Endometrial microvascular endothelial cells (primary cell): ENCODE results near the gene RECQL5. TPM values are rescaled to one million over a fixed set of nuclear protein-coding genes. Genes with fewer than 3 reads are reported as not detected.

Source experiments
- in situ Hi-C: cut with HindIII; loops from 2 replicates; pipeline ENCODE4 v1.10.0; 2017; ENCODE audit warnings: low sequenced_read_pairs, low pct_unique_long_range_greater_than_20kb; ENCODE audit errors: inconsistent ontology term
- total RNA-seq: library from RNA; depleted of rRNA; stranded (reverse); fragments of >200 nt; gene quantifications from one replicate; pipeline ENCODE4 v1.2.3, GENCODE V29; 2015; ENCODE audit errors: inconsistent ontology term

RECQL5 gene
- total RNA-seq, 1 donor from 2014 or later, result 9.8 TPM

- in situ Hi-C loops, result no loop called here
Measured at GRCh38 chr17:75624714-75625345, 42.1 kb downstream of the RECQL5 start.

GRCh38 chr17:75624021-75624420, 42.9 kb downstream of the RECQL5 start:
- in situ Hi-C loops, result no loop called here

GRCh38 chr17:75623386-75623785, 43.6 kb downstream of the RECQL5 start:
- in situ Hi-C loops, result no loop called here

- in situ Hi-C loops, result no loop called here
Measured at GRCh38 chr17:75622771-75623273, 44.1 kb downstream of the RECQL5 start.

DNA sequence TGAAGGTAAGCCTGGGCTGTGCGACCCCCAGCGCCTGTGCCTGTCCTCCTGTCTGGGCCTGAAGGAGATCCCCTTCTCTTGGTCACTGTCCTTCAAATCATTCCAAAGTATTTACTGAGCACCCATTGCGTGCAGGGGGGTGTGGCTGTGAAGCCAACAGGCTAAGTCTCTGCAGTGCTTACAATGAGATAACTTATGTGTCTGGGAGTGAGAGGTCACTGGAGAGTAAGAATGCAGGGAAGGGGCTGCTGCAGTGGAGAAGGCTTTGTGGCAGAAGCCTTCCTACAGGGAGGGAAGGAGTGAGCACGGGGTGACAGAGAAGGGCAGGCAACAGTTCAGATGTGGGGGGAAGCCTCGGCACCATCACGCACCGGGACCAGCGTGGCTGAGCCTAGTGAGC, 44.9 kb downstream of the RECQL5 start:
- in situ Hi-C loops, result no loop called here

DNA sequence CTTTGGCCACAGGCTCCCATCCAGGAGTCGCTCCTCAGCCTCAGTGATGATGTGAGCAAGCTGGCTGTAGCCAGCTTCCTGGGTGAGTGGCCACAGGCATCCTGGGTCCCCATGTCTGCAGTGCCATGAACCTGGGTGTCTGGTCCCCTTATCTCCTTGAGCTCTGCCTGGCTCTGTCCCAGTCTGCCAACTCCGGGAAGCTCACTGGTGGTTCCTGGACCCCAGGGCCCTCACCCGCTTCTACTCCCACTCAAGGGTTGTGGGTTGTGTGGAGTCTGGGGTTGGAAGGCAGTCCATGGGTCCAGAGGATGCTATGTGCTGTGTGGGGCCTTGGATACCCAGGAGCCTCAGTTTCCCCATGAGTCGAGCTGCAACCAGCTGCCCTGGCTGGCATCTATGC, 45.5 kb downstream of the RECQL5 start:
- in situ Hi-C loops, result no loop called here

GRCh38 chr17:75619506-75620431, 47.2 kb downstream of the RECQL5 start:
- in situ Hi-C loops, result no loop called here

GRCh38 chr17:75617675-75618074, 49.3 kb downstream of the RECQL5 start:
- in situ Hi-C loops, result no loop called here

DNA sequence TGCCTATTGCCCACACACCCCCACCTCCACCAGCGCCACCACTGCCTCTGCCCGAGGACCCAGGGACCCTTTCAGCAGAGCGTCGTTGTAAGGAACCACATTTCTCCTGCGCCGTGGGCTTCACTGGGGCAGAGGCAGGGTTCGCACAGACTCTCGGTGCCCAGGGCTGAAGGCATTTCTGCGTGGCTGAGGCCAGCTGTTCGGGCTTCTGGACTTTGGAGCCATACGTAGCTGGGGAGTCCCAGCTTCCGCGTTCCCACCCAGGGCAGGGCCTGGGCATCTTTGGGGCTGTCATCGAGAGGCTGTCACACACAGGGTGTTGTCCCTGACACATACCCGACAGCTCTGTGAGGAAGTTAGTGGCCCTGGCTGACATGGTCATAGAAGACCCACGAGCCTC, 49.7 kb downstream of the RECQL5 start:
- in situ Hi-C loops, result no loop called here

DNA sequence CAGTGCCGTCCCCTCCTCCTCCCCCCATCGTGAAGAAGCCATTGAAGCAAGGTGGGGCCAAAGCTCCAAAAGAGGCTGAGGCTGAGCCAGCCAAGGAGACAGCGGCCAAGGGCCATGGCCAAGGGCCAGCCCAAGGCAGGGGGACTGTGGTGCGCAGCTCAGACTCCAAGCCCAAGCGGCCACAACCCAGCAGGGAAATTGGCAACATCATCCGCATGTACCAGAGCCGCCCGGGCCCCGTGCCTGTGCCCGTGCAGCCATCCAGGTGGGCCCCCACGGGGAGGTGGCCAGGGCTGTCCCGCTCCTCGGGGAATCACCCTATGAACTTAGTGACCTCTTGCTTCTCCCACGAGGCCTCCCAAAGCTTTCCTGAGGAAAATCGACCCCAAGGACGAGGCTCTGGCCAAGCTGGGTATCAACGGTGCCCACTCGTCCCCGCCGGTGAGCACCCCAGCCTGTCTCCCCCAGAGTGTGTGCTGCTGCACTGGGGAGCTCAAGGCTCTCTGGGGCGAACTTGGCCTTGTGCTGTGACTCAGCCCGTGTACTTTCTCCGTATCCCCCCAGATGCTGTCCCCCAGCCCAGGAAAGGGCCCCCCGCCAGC, 50.3 kb downstream of the RECQL5 start:
- in situ Hi-C loops, result no loop called here

DNA sequence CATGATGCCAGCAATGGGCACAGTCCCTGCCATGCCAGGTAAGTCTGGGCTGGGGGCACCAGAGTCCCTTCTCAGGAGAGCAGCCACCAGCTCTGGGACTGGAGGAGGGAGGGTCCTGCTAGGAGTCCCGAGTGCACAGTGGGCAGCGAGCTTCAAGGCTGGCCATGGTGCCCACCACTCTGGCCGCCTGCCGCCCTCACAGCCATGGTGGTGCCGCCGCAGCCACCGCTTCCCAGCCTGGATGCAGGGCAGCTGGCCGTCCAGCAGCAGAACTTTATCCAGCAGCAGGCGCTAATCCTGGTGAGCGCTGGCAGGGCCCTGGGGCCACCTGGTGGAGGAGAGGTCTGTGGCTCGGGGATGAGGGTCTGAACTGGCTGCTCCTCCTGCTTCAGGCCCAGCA, 51.7 kb downstream of the RECQL5 start:
- in situ Hi-C loops, result no loop called here

- in situ Hi-C loops, result no loop called here
Measured at GRCh38 chr17:75614556-75615270, 52.2 kb downstream of the RECQL5 start.

DNA sequence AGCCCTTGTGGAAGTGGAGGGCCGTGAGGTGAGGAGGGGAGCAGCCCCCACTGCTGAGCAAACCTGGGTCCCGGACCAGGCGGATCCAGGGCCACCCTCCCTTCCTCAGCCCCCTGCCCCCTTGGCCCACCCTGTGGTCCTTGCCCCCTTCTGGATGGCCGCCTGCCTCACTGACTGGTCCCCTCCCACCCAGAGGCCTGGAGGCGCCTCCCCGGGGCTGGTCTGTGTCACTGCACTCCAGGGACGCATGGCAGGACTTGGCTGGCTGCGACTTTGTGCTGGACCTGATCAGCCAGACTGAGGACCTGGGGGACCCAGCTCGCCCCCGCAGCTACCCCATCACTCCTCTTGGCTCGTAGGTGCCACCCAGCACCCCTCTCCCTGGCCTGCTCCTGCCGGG, 52.9 kb downstream of the RECQL5 start:
- in situ Hi-C loops, result no loop called here

GRCh38 chr17:75612906-75613626, 53.9 kb downstream of the RECQL5 start:
- in situ Hi-C loops, result no loop called here

DNA sequence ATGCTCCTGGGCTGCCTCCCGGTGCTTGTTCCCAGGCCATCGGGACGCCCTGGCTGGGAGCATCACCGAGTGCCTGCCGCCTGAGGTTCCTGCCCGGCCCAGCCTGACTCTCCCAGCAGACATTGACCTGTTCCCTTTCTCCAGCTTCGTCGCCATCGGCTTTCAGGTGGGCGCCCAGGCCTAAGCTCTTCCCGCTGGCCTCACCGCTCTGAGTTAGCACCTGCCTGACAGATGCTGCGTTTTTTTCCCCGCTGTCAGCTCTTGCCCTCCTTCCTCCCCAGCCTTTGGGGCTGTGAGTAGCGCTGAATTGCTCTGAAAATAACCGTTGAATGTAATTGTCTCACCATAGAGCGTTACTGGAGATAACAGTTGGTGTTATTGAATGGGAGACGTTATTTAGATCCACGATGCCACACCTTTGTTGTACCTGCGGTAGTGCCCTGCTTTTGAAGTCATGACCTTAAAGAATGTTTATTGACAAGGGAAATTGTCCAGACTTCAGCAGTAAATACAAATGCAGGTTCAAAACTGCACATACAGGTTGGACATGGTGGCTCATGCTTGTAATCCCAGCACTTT, 55.0 kb downstream of the RECQL5 start:
- in situ Hi-C loops, result no loop called here

DNA sequence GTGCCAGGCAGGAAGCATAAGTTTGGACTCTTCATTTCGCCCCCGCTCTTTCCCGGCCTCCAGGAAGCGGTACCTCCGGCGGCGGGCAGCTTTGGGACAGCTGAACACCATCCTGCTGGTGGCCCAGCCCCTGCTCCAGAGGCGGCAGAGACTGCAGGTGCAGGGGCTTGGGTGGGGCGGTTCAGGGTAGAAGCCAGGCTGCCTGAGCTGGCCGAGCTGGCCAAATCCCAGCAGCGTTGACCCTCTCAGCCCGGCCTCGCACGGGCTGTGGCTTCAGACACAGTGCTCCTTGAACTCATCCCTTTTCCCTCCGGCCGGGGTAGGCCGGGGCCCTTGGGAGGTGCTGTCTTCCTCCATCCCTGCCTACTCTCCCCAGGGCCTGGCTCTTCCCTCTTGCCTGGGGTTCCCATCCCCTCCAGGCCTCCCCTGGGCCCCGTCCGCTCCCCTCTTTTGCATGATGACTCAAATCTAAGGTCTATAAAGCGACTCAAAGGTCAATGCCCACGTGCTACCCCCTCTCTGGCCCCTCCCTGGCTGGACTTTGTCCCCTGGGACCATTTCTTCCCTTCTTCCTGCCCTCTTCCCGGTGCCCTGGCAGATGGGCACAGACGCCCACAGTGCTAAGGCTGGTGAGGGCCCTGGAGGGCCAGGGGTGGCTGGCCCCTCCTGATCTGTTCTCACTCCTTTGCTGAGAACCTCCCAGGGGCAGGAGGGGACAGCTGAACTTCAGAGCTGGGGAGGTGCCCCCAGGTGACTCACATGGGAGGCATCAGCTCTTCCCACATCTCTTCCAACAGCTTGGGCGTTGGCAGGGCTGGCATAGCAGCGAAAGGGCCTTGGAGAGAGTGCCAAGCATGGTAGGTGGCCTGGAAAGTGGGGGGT, 56.6 kb downstream of the RECQL5 start:
- in situ Hi-C loops, result no loop called here

DNA sequence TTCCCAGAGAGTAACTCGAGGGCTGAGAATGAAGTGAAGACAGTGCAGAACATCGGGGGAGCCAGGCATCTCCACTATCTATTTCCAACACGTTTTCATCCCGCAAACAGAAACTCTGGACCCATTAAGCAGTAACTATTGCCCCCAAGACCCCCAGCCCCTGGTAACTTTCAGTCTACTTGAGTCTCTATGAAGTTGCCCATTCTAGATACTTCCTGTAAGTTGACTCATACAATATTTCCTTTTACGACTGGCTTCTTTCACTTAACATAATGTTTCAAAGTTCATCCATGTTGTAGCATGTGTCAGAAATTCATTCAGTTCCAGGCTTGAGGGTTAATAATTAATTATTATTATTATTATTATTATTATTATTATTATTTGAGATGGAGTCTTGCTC, 59.9 kb downstream of the RECQL5 start:
- in situ Hi-C loops, result no loop called here
